HG02588 (cell line): ENCODE results near the gene RELN.
"Not testable (repeated sequence)": the region's sequence is repeated elsewhere in the genome, so short reads cannot be mapped to it uniquely, and the experiment has no call there.

Experiments used
- ATAC-seq: cut with Tn5 transposase; IDR thresholded peaks from one replicate; pipeline ENCODE4 v1.9.1; 2021; ENCODE audit warnings: mild to moderate bottlenecking, moderate library complexity; ENCODE audit not compliant: unreplicated experiment

Gene RELN

GRCh38 chr7:103947026-103947655 lies 42.3 kb downstream of the RELN start:
- no peak for ATAC-seq

GRCh38 chr7:103944230-103944900 lies 45.1 kb downstream of the RELN start:
- ATAC-seq, result no peak

- no peak for ATAC-seq
These were observed 47.5 kb downstream of the RELN start for GRCh38 chr7:103941976-103942375.

GRCh38 chr7:103940382-103941268 lies 48.8 kb downstream of the RELN start:
- ATAC-seq, result no peak

- no peak for ATAC-seq
These were observed 51.8 kb downstream of the RELN start for GRCh38 chr7:103937680-103938079.

GRCh38 chr7:103936558-103936957 lies 52.9 kb downstream of the RELN start:
- ATAC-seq, result no peak

- ATAC-seq, result no peak
These were observed 55.0 kb downstream of the RELN start for GRCh38 chr7:103934508-103934907.

- ATAC-seq, result no peak
These were observed 57.1 kb downstream of the RELN start for GRCh38 chr7:103932389-103932788.

GRCh38 chr7:103929901-103930311 lies 59.6 kb downstream of the RELN start:
- no peak for ATAC-seq

GRCh38 chr7:103928581-103928980 lies 60.9 kb downstream of the RELN start:
- ATAC-seq, result no peak

GRCh38 chr7:103924184-103924583 lies 65.3 kb downstream of the RELN start:
- ATAC-seq, result no peak

GRCh38 chr7:103922407-103922806 lies 67.1 kb downstream of the RELN start:
- ATAC-seq, result no peak

- no peak for ATAC-seq
These were observed 67.8 kb downstream of the RELN start for GRCh38 chr7:103921692-103922091.

GRCh38 chr7:103919272-103919868 lies 70.1 kb downstream of the RELN start:
- no peak for ATAC-seq

- no peak for ATAC-seq
These were observed 70.7 kb downstream of the RELN start for GRCh38 chr7:103918631-103919271.

- no peak for ATAC-seq
These were observed 73.6 kb downstream of the RELN start for GRCh38 chr7:103915680-103916357.

GRCh38 chr7:103914147-103914899 lies 75.1 kb downstream of the RELN start:
- ATAC-seq, result no peak

- ATAC-seq, result no peak
These were observed 76.4 kb downstream of the RELN start for GRCh38 chr7:103912891-103913605.

- ATAC-seq, result not testable (repeated sequence)
These were observed 78.4 kb downstream of the RELN start for GRCh38 chr7:103911015-103911414.
